ENCODE measurements around the gene STRN.
"Not testable (repeated sequence)": the region's sequence is repeated elsewhere in the genome, so short reads cannot be mapped to it uniquely, and the experiment has no call there.

The STRN gene

DNA sequence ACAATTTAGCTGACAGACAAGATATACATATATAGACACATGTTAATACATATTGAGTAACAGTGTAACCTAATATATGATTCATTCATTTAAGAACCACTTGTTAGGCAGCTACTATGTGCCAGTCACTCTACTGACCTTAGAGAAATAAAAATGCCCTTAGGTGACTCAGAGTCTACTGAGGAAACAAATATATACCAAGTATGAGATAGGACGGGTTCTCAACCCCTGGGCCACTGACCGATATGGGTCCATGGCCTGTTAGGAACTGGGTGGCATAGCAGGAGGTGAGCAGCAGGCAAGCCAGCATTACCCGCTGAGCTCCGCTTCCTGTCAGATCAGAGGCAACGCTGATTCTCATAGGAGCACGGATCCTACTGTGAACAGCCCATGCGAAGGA lies 14.8 kb downstream of the STRN start:
- Histone ChIP-seq H3K4me3 (ENCODE audit: low read depth in 1 of 2, low read length in 1 of 2) (no peak overlapping the region), H3K4me1 (ENCODE audit: control insufficient read depth in 1 of 2, insufficient read depth in 1 of 2, low read depth in 1 of 2, low read length in 1 of 2) (peaks cover 3 to 5% of the 10 kb centered on the region in 2 experiments)
- TF ChIP-seq, protein P1, sequence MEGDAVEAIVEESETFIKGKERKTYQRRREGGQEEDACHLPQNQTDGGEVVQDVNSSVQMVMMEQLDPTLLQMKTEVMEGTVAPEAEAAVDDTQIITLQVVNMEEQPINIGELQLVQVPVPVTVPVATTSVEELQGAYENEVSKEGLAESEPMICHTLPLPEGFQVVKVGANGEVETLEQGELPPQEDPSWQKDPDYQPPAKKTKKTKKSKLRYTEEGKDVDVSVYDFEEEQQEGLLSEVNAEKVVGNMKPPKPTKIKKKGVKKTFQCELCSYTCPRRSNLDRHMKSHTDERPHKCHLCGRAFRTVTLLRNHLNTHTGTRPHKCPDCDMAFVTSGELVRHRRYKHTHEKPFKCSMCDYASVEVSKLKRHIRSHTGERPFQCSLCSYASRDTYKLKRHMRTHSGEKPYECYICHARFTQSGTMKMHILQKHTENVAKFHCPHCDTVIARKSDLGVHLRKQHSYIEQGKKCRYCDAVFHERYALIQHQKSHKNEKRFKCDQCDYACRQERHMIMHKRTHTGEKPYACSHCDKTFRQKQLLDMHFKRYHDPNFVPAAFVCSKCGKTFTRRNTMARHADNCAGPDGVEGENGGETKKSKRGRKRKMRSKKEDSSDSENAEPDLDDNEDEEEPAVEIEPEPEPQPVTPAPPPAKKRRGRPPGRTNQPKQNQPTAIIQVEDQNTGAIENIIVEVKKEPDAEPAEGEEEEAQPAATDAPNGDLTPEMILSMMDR (IDR thresholded peaks at IDR 0.05): no peak

DNA sequence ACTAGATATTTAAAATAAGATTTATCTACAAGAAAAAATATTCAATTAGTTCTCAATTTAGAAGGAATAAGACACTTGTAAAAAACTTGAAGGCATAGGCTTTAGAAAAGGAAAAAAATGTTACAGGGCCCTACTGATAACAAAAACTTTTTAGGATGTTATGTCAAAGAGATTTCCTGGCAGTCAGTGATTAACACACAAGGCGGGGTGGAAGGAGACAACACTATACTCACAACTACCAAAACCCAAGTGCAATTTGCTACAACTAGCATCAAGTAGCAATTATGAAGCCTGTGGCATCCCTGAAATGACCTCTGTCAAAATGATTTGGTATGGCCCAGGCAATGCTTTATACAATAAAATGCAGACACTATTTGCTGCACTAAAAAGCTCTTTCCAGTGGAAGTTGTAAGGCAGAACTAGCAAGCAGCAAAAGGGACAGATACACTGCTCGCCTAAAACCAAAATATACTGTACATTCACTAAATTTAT lies 15.3 kb downstream of the STRN start:
- TF ChIP-seq, protein P1 (IDR thresholded peaks at IDR 0.05): no peak
- no peaks in the 10 kb centered on the region for H3K36me3 ChIP-seq
- H3K4me3 ChIP-seq (ENCODE audit: low read depth in 1 of 2, low read length in 1 of 2): no peak overlapping the region
- no peak overlapping the region for H3K27ac ChIP-seq
- no peaks in the 10 kb centered on the region for H3K9me3 ChIP-seq
- H3K27me3 ChIP-seq: no peaks in the 10 kb centered on the region
- H3K4me1 ChIP-seq (ENCODE audit: control insufficient read depth in 1 of 2, insufficient read depth in 1 of 2, low read depth in 1 of 2, low read length in 1 of 2): peaks cover 3 to 5% of the 10 kb centered on the region in 2 experiments

More for the DNA sequence above, 14.8 kb downstream of the STRN start:
- Histone ChIP-seq H3K27me3 (no peaks in the 10 kb centered on the region), H3K9me3 (no peaks in the 10 kb centered on the region), H3K27ac (no peak overlapping the region), H3K36me3 (no peaks in the 10 kb centered on the region)

DNA sequence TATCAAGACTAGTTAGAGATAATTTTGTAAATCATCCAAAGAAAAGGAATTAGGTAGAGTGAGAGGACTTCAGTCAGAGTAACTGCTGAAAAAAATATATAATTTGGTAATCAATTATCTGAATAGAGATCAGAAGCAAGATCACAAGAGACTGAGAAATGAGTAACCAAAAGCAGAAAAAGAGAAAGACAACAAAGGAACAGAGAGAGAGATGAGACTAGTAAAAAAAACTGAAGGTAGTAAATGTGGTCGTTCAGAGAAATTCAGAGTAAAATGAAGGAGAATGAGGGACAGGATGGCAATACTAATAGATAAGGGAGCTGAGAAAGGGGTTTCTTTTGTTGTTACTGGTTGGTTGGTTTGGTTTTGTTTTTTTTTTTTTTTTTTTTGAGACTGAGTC lies 16.5 kb downstream of the STRN start:
- H3K27ac ChIP-seq: no peak overlapping the region
- H3K36me3 ChIP-seq: no peaks in the 10 kb centered on the region
- H3K4me3 ChIP-seq (ENCODE audit: low read depth in 1 of 2, low read length in 1 of 2): no peak overlapping the region
- H3K27me3 ChIP-seq: no peaks in the 10 kb centered on the region
- peaks cover 3 to 5% of the 10 kb centered on the region in 2 experiments for H3K4me1 ChIP-seq (ENCODE audit: control insufficient read depth in 1 of 2, insufficient read depth in 1 of 2, low read depth in 1 of 2, low read length in 1 of 2)
- TF ChIP-seq, protein P1 (IDR thresholded peaks at IDR 0.05): no peak
- no peaks in the 10 kb centered on the region for H3K9me3 ChIP-seq

DNA sequence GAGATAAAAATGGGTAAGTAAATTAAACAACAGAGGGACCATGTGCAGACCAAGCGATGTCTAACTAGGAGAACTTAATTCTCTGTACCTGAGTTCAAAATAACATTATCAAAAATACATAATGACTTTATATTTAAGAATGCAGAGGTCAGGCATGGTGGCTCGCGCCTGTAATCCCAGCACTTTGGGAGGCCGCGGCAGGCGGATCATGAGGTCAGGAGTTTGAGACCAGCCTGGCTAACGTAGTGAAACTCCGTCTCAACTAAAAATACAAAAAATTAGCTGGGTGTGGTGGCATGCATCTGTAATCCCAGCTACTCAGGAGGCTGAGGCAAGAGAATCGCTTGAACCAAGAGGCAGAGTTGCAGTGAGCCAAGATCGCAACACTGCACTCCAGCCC lies 21.1 kb downstream of the STRN start:
- H3K27ac ChIP-seq; H3K4me3 ChIP-seq (ENCODE audit: low read depth in 1 of 2, low read length in 1 of 2); H3K9me3 ChIP-seq; H3K4me1 ChIP-seq (ENCODE audit: control insufficient read depth in 1 of 2, insufficient read depth in 1 of 2, low read depth in 1 of 2, low read length in 1 of 2); H3K27me3 ChIP-seq; H3K36me3 ChIP-seq: not testable (repeated sequence)

DNA sequence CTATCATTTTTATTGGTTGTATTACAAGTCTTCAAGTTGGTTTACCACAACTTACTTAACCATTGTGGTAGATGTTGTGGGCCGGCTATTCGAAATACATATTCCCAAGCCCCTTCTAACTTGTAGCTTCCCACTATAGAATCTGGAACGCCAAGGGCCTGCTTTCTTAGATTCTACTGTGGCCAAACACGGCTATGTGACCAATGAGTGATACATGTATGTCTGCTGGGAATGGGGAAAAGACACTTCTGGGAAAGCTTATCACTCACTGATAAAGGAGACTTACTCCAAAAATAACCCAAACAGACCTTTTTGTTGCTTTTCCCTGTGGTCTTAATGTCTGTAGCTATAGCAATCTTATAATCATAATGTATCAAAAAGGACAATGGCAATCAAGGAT lies 24.5 kb downstream of the STRN start:
- H3K4me3 ChIP-seq (ENCODE audit: low read depth in 1 of 2, low read length in 1 of 2): no peak overlapping the region
- TF ChIP-seq, protein P1 (IDR thresholded peaks at IDR 0.05): no peak
- no peaks in the 10 kb centered on the region for H3K27me3 ChIP-seq
- no peaks in the 10 kb centered on the region for H3K4me1 ChIP-seq (ENCODE audit: control insufficient read depth in 1 of 2, insufficient read depth in 1 of 2, low read depth in 1 of 2, low read length in 1 of 2)
- H3K9me3 ChIP-seq: no peaks in the 10 kb centered on the region
- H3K27ac ChIP-seq: no peak overlapping the region
- peaks cover 5% of the 10 kb centered on the region for H3K36me3 ChIP-seq

DNA sequence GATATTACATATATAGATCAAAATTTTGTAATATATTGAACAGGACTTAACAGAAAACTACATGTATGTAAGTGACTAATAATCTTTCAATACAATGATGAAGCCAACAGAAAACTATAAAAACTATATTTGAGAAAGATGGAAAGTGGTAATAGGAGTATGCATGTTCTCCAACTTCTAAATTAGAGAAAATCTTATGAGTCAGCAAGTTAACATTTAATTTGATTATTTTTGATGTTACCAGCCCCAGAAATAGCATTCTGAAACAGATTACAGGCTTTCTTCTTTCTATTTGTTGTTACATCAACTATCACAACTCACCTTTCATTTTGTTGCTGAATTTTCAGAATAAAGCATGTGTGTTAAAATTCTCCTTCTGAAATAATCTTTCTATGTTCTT lies 29.8 kb downstream of the STRN start:
- H3K36me3 ChIP-seq; H3K9me3 ChIP-seq; H3K4me3 ChIP-seq (ENCODE audit: low read depth in 1 of 2, low read length in 1 of 2); H3K4me1 ChIP-seq (ENCODE audit: control insufficient read depth in 1 of 2, insufficient read depth in 1 of 2, low read depth in 1 of 2, low read length in 1 of 2); H3K27me3 ChIP-seq; H3K27ac ChIP-seq: not testable (repeated sequence)

DNA sequence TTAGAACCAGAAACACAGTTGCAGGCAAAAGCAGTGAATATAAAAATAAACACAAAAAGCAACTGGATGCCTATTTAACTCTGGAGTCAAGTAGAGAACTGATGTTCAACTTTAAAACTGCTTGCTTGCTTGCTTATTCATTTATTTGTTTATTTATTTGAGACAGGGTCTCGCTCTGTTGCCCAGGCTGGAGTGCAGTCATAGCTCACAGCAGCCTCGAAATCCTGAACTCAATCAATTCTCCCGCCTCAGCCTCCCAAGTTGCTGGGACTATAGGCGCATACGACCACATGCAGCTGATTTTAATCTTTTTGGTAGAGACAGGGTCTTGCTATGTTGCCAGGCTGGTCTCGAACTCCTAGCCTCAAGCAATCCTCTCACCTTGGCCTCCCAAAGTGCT lies 34.6 kb downstream of the STRN start:
- not testable (repeated sequence) for H3K36me3 ChIP-seq; H3K9me3 ChIP-seq; H3K4me3 ChIP-seq (ENCODE audit: low read depth in 1 of 2, low read length in 1 of 2); H3K27ac ChIP-seq; H3K27me3 ChIP-seq; H3K4me1 ChIP-seq (ENCODE audit: control insufficient read depth in 1 of 2, insufficient read depth in 1 of 2, low read depth in 1 of 2, low read length in 1 of 2)

DNA sequence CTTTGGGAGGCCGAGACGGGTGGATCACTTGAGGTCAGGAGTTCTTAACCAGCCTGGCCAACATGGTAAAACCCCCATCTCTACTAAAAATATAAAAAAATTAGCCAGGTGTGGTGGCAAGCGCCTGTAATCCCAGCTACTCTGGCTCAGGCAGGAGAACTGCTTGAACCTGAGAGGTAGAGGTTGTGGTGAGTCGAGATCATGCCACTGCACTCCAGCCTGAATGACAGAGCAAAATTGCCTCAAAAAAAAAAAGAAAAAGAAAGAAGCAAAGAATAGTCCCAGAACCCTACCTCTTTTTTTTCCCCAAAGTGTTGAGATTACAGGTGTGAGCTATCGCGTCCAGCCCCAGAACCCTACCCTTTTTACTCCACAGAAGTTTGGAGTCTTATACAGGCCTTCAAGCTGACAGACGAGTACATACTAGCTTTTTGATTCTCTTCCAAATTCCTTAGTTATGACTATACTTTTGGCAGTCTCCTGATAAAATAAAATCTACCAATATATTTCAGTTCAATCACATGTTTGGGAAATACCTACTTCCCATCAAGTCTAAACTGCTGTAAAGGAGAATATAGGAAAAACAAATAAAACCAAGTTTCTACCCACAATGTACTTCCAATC lies 35.4 kb downstream of the STRN start:
- H3K4me1 ChIP-seq (ENCODE audit: control insufficient read depth in 1 of 2, insufficient read depth in 1 of 2, low read depth in 1 of 2, low read length in 1 of 2); H3K4me3 ChIP-seq (ENCODE audit: low read depth in 1 of 2, low read length in 1 of 2); H3K27me3 ChIP-seq; H3K9me3 ChIP-seq; H3K36me3 ChIP-seq; H3K27ac ChIP-seq: not testable (repeated sequence)

DNA sequence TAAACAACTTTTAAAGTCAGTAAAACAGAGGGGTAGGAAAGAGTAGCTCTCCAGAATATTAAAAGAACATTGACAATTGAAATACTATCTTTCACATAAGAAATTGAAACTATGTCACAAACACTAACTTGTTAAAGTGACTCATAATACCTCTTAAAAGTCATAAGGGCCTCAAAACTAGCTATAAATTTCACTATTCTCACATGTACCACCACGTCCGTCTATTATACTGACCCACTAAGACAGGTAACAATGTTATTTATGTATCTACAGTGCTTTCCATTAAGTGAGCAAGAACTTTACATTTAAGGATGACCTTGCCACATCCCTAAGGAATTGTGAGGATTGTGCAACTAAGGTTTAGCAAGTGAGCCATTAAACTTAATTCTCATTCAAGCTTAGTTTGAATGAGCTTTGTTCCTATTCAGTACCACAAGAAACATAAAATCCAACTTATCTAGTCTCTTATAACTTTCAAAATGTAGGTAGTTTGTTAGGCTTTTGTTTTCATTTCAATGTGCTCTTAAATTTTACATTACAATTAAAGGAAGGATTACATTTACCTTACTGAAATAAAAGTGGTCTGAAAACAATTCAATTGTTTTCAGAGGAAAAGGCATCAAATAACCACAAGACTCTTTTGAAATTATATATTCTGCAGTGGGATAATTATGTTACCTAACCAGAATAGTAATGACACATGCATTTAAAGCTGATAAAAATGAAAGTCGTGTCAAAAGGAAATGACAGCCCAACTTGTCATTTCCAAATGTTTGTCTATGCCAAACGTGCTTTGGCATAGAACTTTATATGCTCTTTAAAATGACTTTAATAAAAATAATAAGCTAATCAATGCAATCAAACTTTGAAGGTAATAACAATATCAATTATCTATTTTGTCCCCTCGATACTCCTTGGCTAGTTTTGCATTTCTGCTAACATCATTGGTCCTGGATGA lies 39.9 kb downstream of the STRN start:
- H3K27me3 ChIP-seq; H3K36me3 ChIP-seq; H3K9me3 ChIP-seq; H3K27ac ChIP-seq; H3K4me1 ChIP-seq (ENCODE audit: control insufficient read depth in 1 of 2, insufficient read depth in 1 of 2, low read depth in 1 of 2, low read length in 1 of 2); H3K4me3 ChIP-seq (ENCODE audit: low read depth in 1 of 2, low read length in 1 of 2): not testable (repeated sequence)

Measured in neutrophil (primary cell).